Smooth muscle cell (in vitro differentiated cells): Measurements from ENCODE around the gene PPP1R9A. TPM values are rescaled to one million over a fixed set of nuclear protein-coding genes. Genes with fewer than 3 reads are reported as not detected.

ENCODE experiments used
- DNase-seq: peaks from one replicate; lab custom pipeline; 2025; ENCODE audit not compliant: unreplicated experiment; lab: John Stamatoyannopoulos, UW
- H2AFZ ChIP-seq: fragments of 200-600 bp; sonication (generic); 2 replicates; pipeline ENCODE4 v1.6.0; 2016; ENCODE audit warnings: antibody characterized with exemption, low read depth, mild to moderate bottlenecking
- H3F3A ChIP-seq: fragments of 200-600 bp; sonication (generic); 2 replicates; pipeline ENCODE4 v1.6.0; 2017; ENCODE audit warnings: antibody characterized with exemption, low read depth
- H3K27ac ChIP-seq: fragments of 200-600 bp; sonication (generic); 2 replicates; pipeline ENCODE4 v1.5.1; 2016; ENCODE audit warnings: low read depth, mild to moderate bottlenecking
- H3K27me3 ChIP-seq: fragments of 200-600 bp; sonication (generic); 2 replicates; pipeline ENCODE4 v1.6.1; 2016; ENCODE audit warnings: low read depth, mild to moderate bottlenecking
- H3K36me3 ChIP-seq: fragments of 200-600 bp; sonication (generic); 2 replicates; pipeline ENCODE4 v1.5.1; 2016; ENCODE audit warnings: low read depth
- H3K4me1 ChIP-seq: fragments of 200-600 bp; sonication (generic); 2 replicates; pipeline ENCODE4 v1.5.1; 2016; ENCODE audit warnings: low read depth
- H3K4me2 ChIP-seq: fragments of 200-600 bp; sonication (generic); 2 replicates; pipeline ENCODE4 v1.6.0; 2016; ENCODE audit warnings: mild to moderate bottlenecking
- H3K4me3 ChIP-seq: fragments of 200-600 bp; sonication (generic); 2 replicates; pipeline ENCODE4 v1.5.1; 2016; ENCODE audit warnings: mild to moderate bottlenecking
- H3K79me2 ChIP-seq: fragments of 200-600 bp; sonication (generic); 2 replicates; pipeline ENCODE4 v1.6.0; 2016; ENCODE audit warnings: low read depth, mild to moderate bottlenecking
- H3K9ac ChIP-seq: fragments of 200-600 bp; sonication (generic); 2 replicates; pipeline ENCODE4 v1.6.0; 2016; ENCODE audit warnings: low read depth
- H3K9me3 ChIP-seq: fragments of 200-600 bp; sonication (generic); replicated peaks from 2 replicates; pipeline ENCODE4 v1.5.1; 2016; ENCODE audit warnings: low read depth
- H4K20me1 ChIP-seq: fragments of 200-600 bp; sonication (generic); 2 replicates; pipeline ENCODE4 v1.6.0; 2016; ENCODE audit warnings: low read depth
- CTCF ChIP-seq: fragments of 200-600 bp; sonication (generic); IDR thresholded peaks from 2 replicates; pipeline ENCODE4 v1.5.1; 2017; ENCODE audit warnings: borderline replicate concordance, mild to moderate bottlenecking, antibody characterized with exemption; ENCODE audit not compliant: insufficient read depth, poor library complexity, severe bottlenecking
- whole genome bisulfite sequencing: methylation state at CpG from one replicate; pipeline ENCODE4 v1.1.7; 2016; ENCODE audit warnings: low lambda C conversion rate; 5-methylcytosine and 5-hydroxymethylcytosine counted together
- polyA plus RNA-seq: library from polyadenylated mRNA; unstranded; fragments of >200 nt; fragmentation: Nextera tagmentation; extraction: Ambion mirVana; gene quantifications from 2 replicates; pipeline ENCODE4 v1.2.1, GENCODE V29; 2016
- total RNA-seq: library from RNA; depleted of rRNA; stranded (reverse); fragments of >200 nt; gene quantifications from 2 replicates; pipeline ENCODE4 v1.2.3, GENCODE V29; 2014

PPP1R9A gene
- total and polyA plus RNA-seq, 2 experiments from 2014 or later: 0.22 to 1.6 TPM

DNA sequence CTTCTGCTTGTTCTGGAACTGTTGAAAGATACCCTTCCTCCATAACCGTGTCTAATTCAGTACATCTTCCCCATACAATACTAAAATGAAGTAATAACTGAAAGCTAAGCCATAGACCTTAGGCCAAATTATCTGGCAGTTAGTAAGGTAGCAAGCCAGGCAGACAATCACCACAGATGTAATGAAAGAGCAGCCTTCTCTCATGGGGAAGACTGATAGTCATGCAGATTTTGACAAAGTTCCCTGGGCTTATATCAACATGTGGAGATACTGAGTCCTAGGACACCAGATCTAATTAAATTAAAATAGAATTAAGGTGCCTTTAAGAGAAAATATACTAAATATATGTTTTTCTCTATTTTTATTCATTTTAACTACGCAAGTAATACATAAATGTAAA is 355.5 kb downstream of the PPP1R9A start:
- H3K27ac ChIP-seq: no peak overlapping the region
- WGBS: 96% methylated on average over 2 of the region's 2 CpGs
- no peaks in the 10 kb centered on the region for H4K20me1 ChIP-seq
- no peaks in the 10 kb centered on the region for H3K79me2 ChIP-seq
- H2AFZ ChIP-seq: no peak overlapping the region
- H3K4me1 ChIP-seq: no peaks in the 10 kb centered on the region
- H3K4me3 ChIP-seq: no peak overlapping the region
- H3K9me3 ChIP-seq: no peaks in the 10 kb centered on the region
- H3F3A ChIP-seq: no peaks in the 10 kb centered on the region
- no peak for DNase-seq
- no peak for TF ChIP-seq CTCF
- no peak overlapping the region for H3K4me2 ChIP-seq
- H3K27me3 ChIP-seq: no peaks in the 10 kb centered on the region
- H3K9ac ChIP-seq: no peak overlapping the region
- no peaks in the 10 kb centered on the region for H3K36me3 ChIP-seq

- TF ChIP-seq CTCF: no peak
- H3K27ac ChIP-seq: no peak overlapping the region
- no peak overlapping the region for H3K4me2 ChIP-seq
Observed at GRCh38 chr7:95263785-95264362, 356.5 kb downstream of the PPP1R9A start.

DNA sequence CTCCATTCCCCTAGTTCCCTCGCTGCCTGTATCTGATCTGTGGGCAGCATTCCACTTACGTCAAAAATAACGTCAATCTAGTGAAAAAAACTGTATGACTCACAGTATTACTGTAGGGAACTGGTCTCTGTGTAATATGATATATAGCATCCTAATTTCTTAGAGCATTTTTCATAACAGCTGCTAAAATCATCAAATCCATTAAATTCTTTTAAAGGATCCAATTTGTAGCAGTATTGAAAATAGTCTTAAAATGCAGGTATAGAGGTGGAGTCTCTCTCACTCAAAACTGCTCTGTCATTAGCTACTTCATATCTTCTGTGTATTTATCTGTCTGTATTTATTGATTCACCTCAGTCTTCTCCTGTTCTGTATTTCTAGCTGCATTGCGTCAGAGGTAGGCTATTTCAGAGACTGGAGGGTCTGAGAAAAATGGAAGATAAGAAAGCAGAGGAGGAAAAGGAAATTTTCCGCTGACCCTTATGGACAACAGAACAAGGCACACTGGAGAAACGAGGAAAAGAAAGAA is 357.0 kb downstream of the PPP1R9A start:
- Histone ChIP-seq H4K20me1 (no peaks in the 10 kb centered on the region), H3K27me3 (no peaks in the 10 kb centered on the region), H3K9ac (peak overlapping the region; percentile 2), H2AFZ (peak overlapping the region; percentile 62), H3F3A (no peaks in the 10 kb centered on the region), H3K4me1 (no peaks in the 10 kb centered on the region), H3K4me2 (peak overlapping the region; percentile 6), H3K4me3 (no peak overlapping the region), H3K79me2 (no peaks in the 10 kb centered on the region), H3K27ac (peak overlapping the region; percentile 30), H3K9me3 (no peaks in the 10 kb centered on the region), H3K36me3 (no peaks in the 10 kb centered on the region)
- WGBS: 43% methylated on average over 6 of the region's 6 CpGs
- TF ChIP-seq CTCF: no peak
- DNase-seq: no peak

More at GRCh38 chr7:95263785-95264362, 356.5 kb downstream of the PPP1R9A start:
- H3K27me3 ChIP-seq: no peaks in the 10 kb centered on the region
- 82% methylated on average over 4 of the region's 4 CpGs for WGBS
- no peaks in the 10 kb centered on the region for H3F3A ChIP-seq
- H2AFZ ChIP-seq: no peak overlapping the region
- H3K9me3 ChIP-seq: no peaks in the 10 kb centered on the region
- DNase-seq: no peak
- no peak overlapping the region for H3K4me3 ChIP-seq
- no peak overlapping the region for H3K9ac ChIP-seq
- no peaks in the 10 kb centered on the region for H3K36me3 ChIP-seq
- no peaks in the 10 kb centered on the region for H4K20me1 ChIP-seq
- no peaks in the 10 kb centered on the region for H3K4me1 ChIP-seq
- no peaks in the 10 kb centered on the region for H3K79me2 ChIP-seq

DNA sequence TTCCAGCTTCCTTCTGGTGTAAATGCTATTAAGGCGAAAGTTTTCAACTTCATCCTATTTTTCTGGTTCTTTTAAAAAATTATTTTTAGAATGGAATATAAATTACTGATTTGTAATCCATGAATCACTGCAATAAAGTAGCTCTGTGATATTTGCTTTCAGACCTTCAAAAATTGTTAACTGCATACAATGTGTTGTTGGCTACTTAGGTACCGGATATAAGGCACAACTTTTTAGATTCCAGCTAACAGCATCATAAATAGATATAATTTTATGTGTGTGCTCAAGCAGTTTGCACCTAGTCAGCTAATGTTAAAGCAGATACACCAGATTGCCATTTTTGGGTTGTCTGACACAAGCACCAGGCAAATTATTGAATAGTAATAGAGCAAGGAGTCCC is 358.2 kb downstream of the PPP1R9A start:
- 97% methylated on average over 2 of the region's 2 CpGs for WGBS

More for the DNA sequence above, 358.2 kb downstream of the PPP1R9A start:
- no peak overlapping the region for H3K4me3 ChIP-seq
- no peak for TF ChIP-seq CTCF
- H3K9ac ChIP-seq: no peak overlapping the region
- H3K27me3 ChIP-seq: no peaks in the 10 kb centered on the region
- H3K27ac ChIP-seq: no peak overlapping the region
- H3K36me3 ChIP-seq: no peaks in the 10 kb centered on the region
- DNase-seq: no peak
- no peaks in the 10 kb centered on the region for H3K4me1 ChIP-seq
- H3F3A ChIP-seq: no peaks in the 10 kb centered on the region
- no peak overlapping the region for H2AFZ ChIP-seq
- H3K9me3 ChIP-seq: no peaks in the 10 kb centered on the region
- no peaks in the 10 kb centered on the region for H4K20me1 ChIP-seq
- H3K4me2 ChIP-seq: no peak overlapping the region
- no peaks in the 10 kb centered on the region for H3K79me2 ChIP-seq
